A673 (cell line): Measurements from ENCODE around the gene FOXP4.

Experiments
- CTCF ChIP-seq: fragments of 300-800, 200-600 bp; sonication (generic); conservative IDR thresholded peaks from 2 replicates; pipeline ENCODE4 v1.5.1; 2017; ENCODE audit warnings: low read depth, mild to moderate bottlenecking, antibody characterized with exemption, low read length, moderate library complexity, mixed read lengths
- EZH2 ChIP-seq: fragments of 200-600 bp; sonication (generic); IDR thresholded peaks from 2 replicates; pipeline ENCODE4 v1.6.1; 2017; ENCODE audit warnings: borderline replicate concordance, low read depth, mild to moderate bottlenecking, mixed read lengths, antibody characterized with exemption, low read length; ENCODE audit not compliant: poor library complexity, severe bottlenecking

- no peak for TF ChIP-seq CTCF
- no peak for TF ChIP-seq EZH2
Measured at GRCh38 chr6:41536795-41537758, 9.1 kb upstream of the FOXP4 start.
